ENCODE results near the gene FANK1.

FANK1 gene

GRCh38 chr10:125871338-125871737, 25.0 kb upstream of the FANK1 start:
- Histone ChIP-seq H3K9me3 (ENCODE audit: control extremely low read depth in 1 of 5, control insufficient read depth in 4 of 5, insufficient read depth in 2 of 5, low read depth in 1 of 5, low read length in 4 of 5) (peaks cover 0 to 12% (median 7%) of the 10 kb centered on the region in 5 experiments), H3K4me1 (ENCODE audit: control extremely low read depth in 1 of 4, control insufficient read depth in 4 of 4, insufficient read depth in 4 of 4, low read length in 3 of 4) (no peaks in the 10 kb centered on the region), H3K27ac (ENCODE audit: insufficient read depth in 1 of 2, low read depth in 1 of 2, low read length in 2 of 2, poor library complexity in 1 of 2, severe bottlenecking in 2 of 2) (no peak overlapping the region), H3K36me3 (ENCODE audit: control insufficient read depth in 4 of 4, insufficient read depth in 4 of 4, low read length in 3 of 4) (peaks cover 5 to 25% (median 15%) of the 10 kb centered on the region in 4 experiments), H3K27me3 (replicated peaks in 2 of 5; ENCODE audit: control insufficient read depth in 4 of 5, insufficient read depth in 5 of 5, low read length in 4 of 5) (no peaks in the 10 kb centered on the region), H3K4me3 (ENCODE audit: control insufficient read depth in 1 of 7, extremely low read depth in 1 of 7, insufficient read depth in 4 of 7, low read depth in 2 of 7, low read length in 6 of 7) (no peak overlapping the region)
- ChIA-PET POLR2A (no interaction called here), CTCF (interaction anchor here (0.9 to 1.5 kb wide), 2 partner anchors 111 to 630 kb away, joined by 3 to 4 read pairs; no protein-coding TSS in a partner anchor)
- no peak for DNase-seq
- no CpG with 5 or more reads among the region's 4 CpGs for WGBS (ENCODE audit: insufficient coverage)

DNA sequence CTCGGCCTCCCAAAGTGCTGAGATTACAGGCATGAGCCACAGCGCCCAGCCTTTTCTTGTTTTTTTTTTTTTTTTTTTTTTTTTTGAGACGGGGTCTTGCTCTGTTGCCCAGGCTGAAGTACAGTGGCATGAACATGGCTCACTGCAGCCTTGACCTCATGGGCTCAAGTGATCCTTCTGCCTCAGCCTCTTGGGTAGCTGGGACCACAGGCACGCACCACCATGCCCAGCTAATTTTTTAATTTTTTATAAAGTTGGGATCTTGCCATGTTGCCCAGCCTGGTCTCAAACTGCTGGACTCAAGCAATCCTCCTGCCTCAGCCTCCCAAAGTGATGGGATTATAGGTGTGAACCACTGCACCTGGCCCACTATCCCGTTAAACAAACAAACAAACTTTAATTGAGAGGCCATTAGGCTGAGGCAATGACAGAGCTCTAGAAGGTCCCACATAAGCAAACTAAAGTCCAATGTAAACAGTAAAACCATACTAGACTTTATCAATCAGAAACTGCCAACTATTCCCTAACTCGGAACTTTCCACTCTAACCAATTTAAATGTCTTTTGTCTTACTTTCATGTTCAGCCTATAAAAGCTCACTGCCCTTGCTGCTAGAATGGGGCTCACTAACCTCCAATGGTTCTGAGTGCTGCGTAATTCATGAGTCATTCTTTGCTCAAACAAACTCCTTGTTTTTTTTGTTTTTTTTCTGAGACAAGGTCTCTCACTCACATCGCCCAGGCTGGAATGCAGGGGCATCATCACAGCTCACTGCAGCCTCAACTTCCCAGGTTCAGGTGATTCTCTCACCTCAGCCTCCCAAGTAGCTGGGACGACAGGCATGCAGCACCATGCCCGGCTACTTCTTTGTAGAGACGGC, 17.2 kb upstream of the FANK1 start:
- H3K4me3 ChIP-seq (ENCODE audit: control insufficient read depth in 1 of 7, extremely low read depth in 1 of 7, insufficient read depth in 4 of 7, low read depth in 2 of 7, low read length in 6 of 7) = no peak overlapping the region
- peaks cover 4 to 51% (median 19%) of the 10 kb centered on the region in 4 experiments for H3K36me3 ChIP-seq (ENCODE audit: control insufficient read depth in 4 of 4, insufficient read depth in 4 of 4, low read length in 3 of 4)
- peaks cover 0 to 27% (median 9%) of the 10 kb centered on the region in 5 experiments for H3K9me3 ChIP-seq (ENCODE audit: control extremely low read depth in 1 of 5, control insufficient read depth in 4 of 5, insufficient read depth in 2 of 5, low read depth in 1 of 5, low read length in 4 of 5)
- no peaks in the 10 kb centered on the region for H3K27me3 ChIP-seq (replicated peaks in 2 of 5; ENCODE audit: control insufficient read depth in 4 of 5, insufficient read depth in 5 of 5, low read length in 4 of 5)
- over 99% methylated on average over 7 of the region's 11 CpGs for WGBS (ENCODE audit: insufficient coverage)
- DNase-seq = no peak
- H3K27ac ChIP-seq (ENCODE audit: insufficient read depth in 1 of 2, low read depth in 1 of 2, low read length in 2 of 2, poor library complexity in 1 of 2, severe bottlenecking in 2 of 2) = no peak overlapping the region
- POLR2A ChIA-PET = no interaction called here
- H3K4me1 ChIP-seq (ENCODE audit: control extremely low read depth in 1 of 4, control insufficient read depth in 4 of 4, insufficient read depth in 4 of 4, low read length in 3 of 4) = no peaks in the 10 kb centered on the region
- CTCF ChIA-PET = interaction anchor here (1.6 kb wide), 1 partner anchor 10 kb away, joined by 5 read pairs; no protein-coding TSS in a partner anchor

DNA sequence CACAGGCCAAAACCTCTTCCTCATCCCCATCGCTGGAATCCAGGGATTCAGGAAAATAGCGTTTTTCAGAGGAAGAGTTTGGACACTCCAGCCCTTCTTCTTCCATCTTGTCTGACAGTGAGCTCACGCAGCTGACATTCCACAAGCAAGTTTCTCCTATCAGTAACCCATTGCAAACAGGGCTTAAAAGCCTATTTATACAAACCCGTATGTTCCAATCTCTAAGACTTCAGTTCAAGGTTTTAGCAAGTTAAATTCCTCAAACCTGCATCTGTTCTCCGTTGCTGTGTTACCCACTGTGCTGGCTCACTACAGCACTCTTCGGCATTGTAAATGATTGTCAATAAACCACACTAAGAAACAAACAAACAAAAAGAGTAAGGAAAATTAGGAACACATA, 15.6 kb upstream of the FANK1 start:
- H3K27me3 ChIP-seq (replicated peaks in 2 of 5; ENCODE audit: control insufficient read depth in 4 of 5, insufficient read depth in 5 of 5, low read length in 4 of 5) = no peaks in the 10 kb centered on the region
- peaks cover 4 to 46% (median 21%) of the 10 kb centered on the region in 4 experiments for H3K36me3 ChIP-seq (ENCODE audit: control insufficient read depth in 4 of 4, insufficient read depth in 4 of 4, low read length in 3 of 4)
- H3K4me1 ChIP-seq (ENCODE audit: control extremely low read depth in 1 of 4, control insufficient read depth in 4 of 4, insufficient read depth in 4 of 4, low read length in 3 of 4) = no peaks in the 10 kb centered on the region
- ChIA-PET CTCF (no interaction called here), POLR2A (no interaction called here)
- H3K4me3 ChIP-seq (ENCODE audit: control insufficient read depth in 1 of 7, extremely low read depth in 1 of 7, insufficient read depth in 4 of 7, low read depth in 2 of 7, low read length in 6 of 7) = no peak overlapping the region
- no peak overlapping the region for H3K27ac ChIP-seq (ENCODE audit: insufficient read depth in 1 of 2, low read depth in 1 of 2, low read length in 2 of 2, poor library complexity in 1 of 2, severe bottlenecking in 2 of 2)
- 86% methylated on average over 3 of the region's 6 CpGs for WGBS (ENCODE audit: insufficient coverage)
- no peak for DNase-seq
- peaks cover 0 to 22% (median 8%) of the 10 kb centered on the region in 5 experiments for H3K9me3 ChIP-seq (ENCODE audit: control extremely low read depth in 1 of 5, control insufficient read depth in 4 of 5, insufficient read depth in 2 of 5, low read depth in 1 of 5, low read length in 4 of 5)

DNA sequence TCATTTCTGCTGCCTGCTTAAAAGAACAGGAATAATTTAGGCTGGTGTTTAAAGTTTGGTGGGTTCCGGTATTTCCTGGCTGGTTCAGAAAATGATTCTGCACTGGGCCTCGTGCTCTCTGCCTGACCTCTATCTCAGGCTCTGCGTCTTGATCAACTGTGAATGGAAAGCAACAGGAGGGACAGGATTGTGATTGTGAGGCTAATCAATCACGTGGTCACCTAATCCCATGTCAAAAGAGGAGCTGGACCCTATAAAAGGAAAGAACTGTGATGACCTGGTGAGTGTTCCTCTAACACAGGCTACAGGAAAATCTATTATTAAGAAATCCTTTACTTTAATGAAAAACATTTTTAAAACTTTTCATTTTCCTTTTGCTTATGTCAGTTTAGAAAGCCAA, 15.2 kb upstream of the FANK1 start, which contains the start of gene DHX32:
TSS of gene DHX32 (minus strand) at position 101 of the 400 bp plus-strand sequence. CDS start 468 bp downstream, outside the sequence.
- peaks cover 0 to 17% (median 3%) of the 10 kb centered on the region in 5 experiments for H3K9me3 ChIP-seq (ENCODE audit: control extremely low read depth in 1 of 5, control insufficient read depth in 4 of 5, insufficient read depth in 2 of 5, low read depth in 1 of 5, low read length in 4 of 5)
- DNase-seq = no peak
- H3K4me3 ChIP-seq (ENCODE audit: control insufficient read depth in 1 of 7, extremely low read depth in 1 of 7, insufficient read depth in 4 of 7, low read depth in 2 of 7, low read length in 6 of 7) = no peak within 1 kb of the TSS
- H3K36me3 ChIP-seq (ENCODE audit: control insufficient read depth in 4 of 4, insufficient read depth in 4 of 4, low read length in 3 of 4) = peaks cover 4 to 41% (median 18%) of the 10 kb centered on the region in 4 experiments
- WGBS (ENCODE audit: insufficient coverage) = 77% methylated on average over 4 of the region's 4 CpGs
- H3K4me1 ChIP-seq (ENCODE audit: control extremely low read depth in 1 of 4, control insufficient read depth in 4 of 4, insufficient read depth in 4 of 4, low read length in 3 of 4) = no peaks in the 10 kb centered on the region
- H3K27ac ChIP-seq (ENCODE audit: insufficient read depth in 1 of 2, low read depth in 1 of 2, low read length in 2 of 2, poor library complexity in 1 of 2, severe bottlenecking in 2 of 2) = no peak within 1 kb of the TSS
- H3K27me3 ChIP-seq (replicated peaks in 2 of 5; ENCODE audit: control insufficient read depth in 4 of 5, insufficient read depth in 5 of 5, low read length in 4 of 5) = no peaks in the 10 kb centered on the region
- ChIA-PET CTCF (interaction anchor here (0.6 to 2.1 kb wide), 4 partner anchors 12 to 868 kb away, joined by 3 to 12 read pairs (median 4); no protein-coding TSS in a partner anchor), POLR2A (no interaction called here)

- CTCF ChIA-PET = interaction anchor here (1.2 to 2.1 kb wide), 3 partner anchors 10 to 867 kb away, joined by 3 to 12 read pairs (median 3); no protein-coding TSS in a partner anchor
- no peaks in the 10 kb centered on the region for H3K4me1 ChIP-seq (ENCODE audit: control extremely low read depth in 1 of 4, control insufficient read depth in 4 of 4, insufficient read depth in 4 of 4, low read length in 3 of 4)
- no CpG with 5 or more reads among the region's 1 CpG for WGBS (ENCODE audit: insufficient coverage)
- H3K36me3 ChIP-seq (ENCODE audit: control insufficient read depth in 4 of 4, insufficient read depth in 4 of 4, low read length in 3 of 4) = peaks cover 4 to 27% (median 12%) of the 10 kb centered on the region in 4 experiments
- POLR2A ChIA-PET = no interaction called here
- no peak overlapping the region for H3K27ac ChIP-seq (ENCODE audit: insufficient read depth in 1 of 2, low read depth in 1 of 2, low read length in 2 of 2, poor library complexity in 1 of 2, severe bottlenecking in 2 of 2)
- peaks cover 0 to 4% (median 0%) of the 10 kb centered on the region in 5 experiments for H3K9me3 ChIP-seq (ENCODE audit: control extremely low read depth in 1 of 5, control insufficient read depth in 4 of 5, insufficient read depth in 2 of 5, low read depth in 1 of 5, low read length in 4 of 5)
- H3K4me3 ChIP-seq (ENCODE audit: control insufficient read depth in 1 of 7, extremely low read depth in 1 of 7, insufficient read depth in 4 of 7, low read depth in 2 of 7, low read length in 6 of 7) = no peak overlapping the region
- no peaks in the 10 kb centered on the region for H3K27me3 ChIP-seq (replicated peaks in 2 of 5; ENCODE audit: control insufficient read depth in 4 of 5, insufficient read depth in 5 of 5, low read length in 4 of 5)
- DNase-seq = no peak
Measured at GRCh38 chr10:125882596-125882995, 13.8 kb upstream of the FANK1 start.

DNA sequence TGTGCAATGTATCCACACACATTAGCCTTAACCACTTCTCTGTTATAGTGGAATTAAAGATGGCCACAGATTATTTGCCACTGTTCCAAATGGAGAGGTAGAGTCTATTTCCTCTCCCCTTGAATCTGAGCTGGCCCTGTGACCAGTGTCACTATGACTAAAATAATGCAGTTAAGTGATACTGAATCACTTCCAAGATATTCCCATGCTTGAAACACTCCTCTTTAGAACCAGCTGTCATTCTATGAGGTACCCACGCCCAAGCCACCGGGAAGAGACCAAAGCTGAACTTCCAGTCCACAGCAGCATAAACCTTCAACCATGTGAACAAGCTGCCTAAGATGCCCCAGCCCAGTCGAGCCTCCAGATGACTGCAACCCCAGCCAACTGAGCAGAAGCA, 13.2 kb upstream of the FANK1 start:
- Histone ChIP-seq H3K36me3 (ENCODE audit: control insufficient read depth in 4 of 4, insufficient read depth in 4 of 4, low read length in 3 of 4) (peaks cover 3 to 22% (median 11%) of the 10 kb centered on the region in 4 experiments), H3K27ac (ENCODE audit: insufficient read depth in 1 of 2, low read depth in 1 of 2, low read length in 2 of 2, poor library complexity in 1 of 2, severe bottlenecking in 2 of 2) (no peak overlapping the region), H3K27me3 (replicated peaks in 2 of 5; ENCODE audit: control insufficient read depth in 4 of 5, insufficient read depth in 5 of 5, low read length in 4 of 5) (no peaks in the 10 kb centered on the region), H3K9me3 (ENCODE audit: control extremely low read depth in 1 of 5, control insufficient read depth in 4 of 5, insufficient read depth in 2 of 5, low read depth in 1 of 5, low read length in 4 of 5) (peaks cover 0 to 2% (median 0%) of the 10 kb centered on the region in 5 experiments), H3K4me3 (ENCODE audit: control insufficient read depth in 1 of 7, extremely low read depth in 1 of 7, insufficient read depth in 4 of 7, low read depth in 2 of 7, low read length in 6 of 7) (no peak overlapping the region), H3K4me1 (ENCODE audit: control extremely low read depth in 1 of 4, control insufficient read depth in 4 of 4, insufficient read depth in 4 of 4, low read length in 3 of 4) (no peaks in the 10 kb centered on the region)
- 100% methylated on average over 2 of the region's 3 CpGs for WGBS (ENCODE audit: insufficient coverage)
- no peak for DNase-seq
- CTCF ChIA-PET = interaction anchor here (1.2 to 2.1 kb wide), 2 partner anchors 10 to 14 kb away, joined by 3 to 12 read pairs; no protein-coding TSS in a partner anchor
- POLR2A ChIA-PET = no interaction called here

Data from common myeloid progenitor, CD34-positive (primary cell).